Effector memory CD4-positive, alpha-beta T cell (primary cell): ENCODE results near the gene HUS1.

Source experiments
- DNase-seq, 3 donors: peaks; one replicate each; pipeline ENCODE4 v3.0.0-alpha.2; 2020
- H3K27ac ChIP-seq: 2 replicates; pipeline ENCODE4 v1.7.0; 2013; ENCODE audit warnings: mild to moderate bottlenecking, low read length, moderate library complexity; ENCODE audit not compliant: insufficient read depth, poor library complexity, severe bottlenecking
- H3K27me3 ChIP-seq: replicated peaks from 2 replicates; pipeline ENCODE4 v1.7.0; 2013; ENCODE audit warnings: mild to moderate bottlenecking, low read length; ENCODE audit not compliant: insufficient read depth, control insufficient read depth, poor library complexity, severe bottlenecking
- H3K36me3 ChIP-seq: 2 replicates; pipeline ENCODE4 v1.7.0; 2013; ENCODE audit warnings: mild to moderate bottlenecking, low read length, moderate library complexity; ENCODE audit not compliant: control insufficient read depth, insufficient read depth
- H3K4me1 ChIP-seq: 2 replicates; pipeline ENCODE4 v1.7.0; 2013; ENCODE audit warnings: low read length, mild to moderate bottlenecking; ENCODE audit not compliant: control insufficient read depth, insufficient read depth, poor library complexity, severe bottlenecking
- H3K4me3 ChIP-seq: 2 replicates; pipeline ENCODE4 v1.7.0; 2013; ENCODE audit warnings: low read length, low read depth, mild to moderate bottlenecking; ENCODE audit not compliant: insufficient read depth, poor library complexity, severe bottlenecking
- H3K9me3 ChIP-seq: 2 replicates; pipeline ENCODE4 v1.7.0; 2013; ENCODE audit warnings: mild to moderate bottlenecking, low read length, moderate library complexity; ENCODE audit not compliant: control insufficient read depth

Gene HUS1

GRCh38 chr7:47962262-47962661 lies 17.2 kb downstream of the HUS1 start:
- H3K9me3 ChIP-seq = no peaks in the 10 kb centered on the region
- H3K36me3 ChIP-seq = peaks cover 62% of the 10 kb centered on the region
- no peaks in the 10 kb centered on the region for H3K27me3 ChIP-seq
- H3K27ac ChIP-seq = no peak overlapping the region
- no peak overlapping the region for H3K4me3 ChIP-seq
- no peaks in the 10 kb centered on the region for H3K4me1 ChIP-seq
- DNase-seq = no peak

GRCh38 chr7:47957156-47957555 lies 22.3 kb downstream of the HUS1 start:
- Histone ChIP-seq H3K27me3 (no peaks in the 10 kb centered on the region), H3K27ac (no peak overlapping the region), H3K36me3 (peaks cover 20% of the 10 kb centered on the region), H3K9me3 (no peaks in the 10 kb centered on the region), H3K4me1 (no peaks in the 10 kb centered on the region), H3K4me3 (no peak overlapping the region)
- DNase-seq = no peak

- Histone ChIP-seq H3K27ac (no peak overlapping the region), H3K27me3 (no peaks in the 10 kb centered on the region), H3K4me3 (no peak overlapping the region), H3K4me1 (no peaks in the 10 kb centered on the region), H3K36me3 (peaks cover 11% of the 10 kb centered on the region), H3K9me3 (no peaks in the 10 kb centered on the region)
- no peak for DNase-seq
Observed at GRCh38 chr7:47956220-47956619, 23.2 kb downstream of the HUS1 start.

- Histone ChIP-seq H3K4me1 (no peaks in the 10 kb centered on the region), H3K27ac (no peak overlapping the region), H3K36me3 (peaks cover 6% of the 10 kb centered on the region), H3K4me3 (no peak overlapping the region), H3K9me3 (no peaks in the 10 kb centered on the region), H3K27me3 (no peaks in the 10 kb centered on the region)
- DNase-seq = no peak
Observed at GRCh38 chr7:47954231-47954911, 25.0 kb downstream of the HUS1 start.

- no peak overlapping the region for H3K4me3 ChIP-seq
- H3K9me3 ChIP-seq = no peaks in the 10 kb centered on the region
- H3K36me3 ChIP-seq = peaks cover 6% of the 10 kb centered on the region
- no peaks in the 10 kb centered on the region for H3K4me1 ChIP-seq
- no peaks in the 10 kb centered on the region for H3K27me3 ChIP-seq
- no peak for DNase-seq
- no peak overlapping the region for H3K27ac ChIP-seq
Observed at GRCh38 chr7:47953822-47954221, 25.6 kb downstream of the HUS1 start.

GRCh38 chr7:47952224-47952623 lies 27.2 kb downstream of the HUS1 start:
- Histone ChIP-seq H3K4me3 (no peak overlapping the region), H3K4me1 (no peaks in the 10 kb centered on the region), H3K9me3 (no peaks in the 10 kb centered on the region), H3K27me3 (no peaks in the 10 kb centered on the region), H3K36me3 (peaks cover 6% of the 10 kb centered on the region), H3K27ac (no peak overlapping the region)
- no peak for DNase-seq

GRCh38 chr7:47951374-47951773 lies 28.0 kb downstream of the HUS1 start:
- no peak overlapping the region for H3K27ac ChIP-seq
- peaks cover 6% of the 10 kb centered on the region for H3K36me3 ChIP-seq
- no peak for DNase-seq

GRCh38 chr7:47950714-47951113 lies 28.7 kb downstream of the HUS1 start:
- H3K27ac ChIP-seq = no peak overlapping the region
- peaks cover 6% of the 10 kb centered on the region for H3K36me3 ChIP-seq
- no peak overlapping the region for H3K4me3 ChIP-seq
- H3K9me3 ChIP-seq = no peaks in the 10 kb centered on the region
- H3K27me3 ChIP-seq = no peaks in the 10 kb centered on the region
- no peak for DNase-seq
- no peaks in the 10 kb centered on the region for H3K4me1 ChIP-seq

More at GRCh38 chr7:47951374-47951773, 28.0 kb downstream of the HUS1 start:
- no peaks in the 10 kb centered on the region for H3K27me3 ChIP-seq
- H3K9me3 ChIP-seq = no peaks in the 10 kb centered on the region
- H3K4me1 ChIP-seq = no peaks in the 10 kb centered on the region
- H3K4me3 ChIP-seq = no peak overlapping the region

- H3K27ac ChIP-seq = no peak overlapping the region
- no peaks in the 10 kb centered on the region for H3K27me3 ChIP-seq
Observed at GRCh38 chr7:47949703-47950102, 29.7 kb downstream of the HUS1 start.

GRCh38 chr7:47948141-47948790 lies 31.1 kb downstream of the HUS1 start, which contains the start of gene PKD1L1:
Gene PKD1L1 (minus strand): TSS chr7:47948466. CDS start chr7:47948440, 26 bp downstream.
- no peaks in the 10 kb centered on the region for H3K36me3 ChIP-seq
- no peak for DNase-seq
- H3K27me3 ChIP-seq = no peaks in the 10 kb centered on the region
- H3K9me3 ChIP-seq = no peaks in the 10 kb centered on the region
- H3K27ac ChIP-seq = no peak within 1 kb of the TSS
- no peaks in the 10 kb centered on the region for H3K4me1 ChIP-seq
- H3K4me3 ChIP-seq = no peak within 1 kb of the TSS

More at GRCh38 chr7:47949703-47950102, 29.7 kb downstream of the HUS1 start:
- no peak for DNase-seq
- H3K9me3 ChIP-seq = no peaks in the 10 kb centered on the region
- H3K4me3 ChIP-seq = no peak overlapping the region
- H3K4me1 ChIP-seq = no peaks in the 10 kb centered on the region
- H3K36me3 ChIP-seq = peaks cover 3% of the 10 kb centered on the region
